HCT116 (cell line): ENCODE results near the gene AP1M1. TPM values are rescaled to one million over a fixed set of nuclear protein-coding genes. Genes with fewer than 3 reads are reported as not detected.
"Not testable (repeated sequence)": the region's sequence is repeated elsewhere in the genome, so short reads cannot be mapped to it uniquely, and the experiment has no call there.

Experiments
- ATAC-seq: fragments of 200-7000 bp; cut with Tn5 transposase; 2 replicates; pipeline ENCODE4 v1.9.1; 2020; ENCODE audit warnings: mild to moderate bottlenecking, moderate library complexity
- BruUV-seq: library from RNA; stranded (reverse); fragments of 400-500 nt; replicated peaks from 2 replicates; lab custom pipeline; 2021; lab: Mats Ljungman, UMichigan
- CTCF ChIA-PET: fragments of 300-600 bp; sonication (Branson Sonifier 250); formaldehyde crosslinking; loops from one replicate; lab custom pipeline; 2021; ENCODE audit warnings: antibody characterized with exemption; lab: Charles Lee
- POLR2A ChIA-PET: fragments of 300-600, 350-600 bp; sonication (Branson Sonifier 250); formaldehyde crosslinking; loops from one replicate; lab custom pipeline; 2021; ENCODE audit warnings: antibody characterized with exemption; lab: Charles Lee
- RAD21 ChIA-PET, 2 experiments: fragments of 300-600 bp; sonication (Branson Sonifier 250); formaldehyde crosslinking; loops; one replicate each; lab custom pipeline; 2023; ENCODE audit warnings: low total read pairs in 2 of 2; ENCODE audit not compliant: uncharacterized antibody in 2 of 2, unreplicated experiment in 2 of 2, low non-redundant PET in 1 of 2; lab: Charles Lee
- DNase-seq: peaks from one replicate; pipeline ENCODE4 v3.0.0-alpha.2; 2010; ENCODE audit warnings: low read depth, low spot score
- H2AFZ ChIP-seq: fragments of 200-600 bp; shearing (Covaris generic), sonication (generic); 2 replicates; pipeline ENCODE4 v1.6.1; 2017; ENCODE audit warnings: low read depth, mixed run types, mixed read lengths, antibody characterized with exemption, low read length; ENCODE audit not compliant: poor library complexity, severe bottlenecking
- H3K27ac ChIP-seq: 2 replicates; pipeline ENCODE4 v1.5.1; 2012; ENCODE audit warnings: low read depth, low read length
- H3K27me3 ChIP-seq: fragments of 200-600 bp; sonication (generic); 2 replicates; pipeline ENCODE4 v1.6.1; 2016; ENCODE audit warnings: mixed run types, low read length, mixed read lengths; ENCODE audit not compliant: insufficient read depth
- H3K36me3 ChIP-seq, 2 experiments: fragments of 200-500 bp in 1 of 2; fragments of 200-600 bp in 1 of 2; sonication (Bioruptor generic) in 1 of 2; sonication (generic) in 1 of 2; 2 replicates each; pipeline versions ENCODE4 v1.5.1 to v1.6.1; 2014 to 2016; ENCODE audit warnings: low read length in 2 of 2, inconsistent platforms in 1 of 2, mixed read lengths in 1 of 2, mixed run types in 1 of 2; ENCODE audit not compliant: insufficient read depth in 2 of 2, control insufficient read depth in 1 of 2
- H3K4me1 ChIP-seq, 2 experiments: fragments of 200-600 bp in 1 of 2; sonication (generic) in 1 of 2; 2 replicates each; pipeline versions ENCODE4 v1.5.1 to v1.6.1; 2012 to 2017; ENCODE audit warnings: low read length in 2 of 2, inconsistent platforms in 1 of 2, mild to moderate bottlenecking in 1 of 2, mixed read lengths in 1 of 2, mixed run types in 1 of 2, moderate library complexity in 1 of 2; ENCODE audit not compliant: insufficient read depth in 2 of 2, control insufficient read depth in 1 of 2
- H3K4me2 ChIP-seq: fragments of 200-600 bp; sonication (generic); 2 replicates; pipeline ENCODE4 v1.6.1; 2017; ENCODE audit warnings: mixed run types, low read length, mixed read lengths
- H3K4me3 ChIP-seq, 2 experiments: fragments of 200-600 bp in 1 of 2; sonication (generic) in 1 of 2; replicated peaks in 1 of 2; 2 replicates each; pipeline ENCODE4 v1.5.1; 2011 to 2016; ENCODE audit warnings: low read length in 2 of 2, control low read depth in 1 of 2, low read depth in 1 of 2, mild to moderate bottlenecking in 1 of 2, mixed read lengths in 1 of 2, mixed run types in 1 of 2
- H3K79me2 ChIP-seq: fragments of 200-600 bp; sonication (generic); 2 replicates; pipeline ENCODE4 v1.6.1; 2017; ENCODE audit warnings: mild to moderate bottlenecking, mixed run types, low read length, moderate library complexity, mixed read lengths; ENCODE audit not compliant: insufficient read depth
- H3K9ac ChIP-seq: fragments of 200-600 bp; sonication (generic); 2 replicates; pipeline ENCODE4 v1.6.1; 2016; ENCODE audit warnings: low read length, mixed read lengths
- H3K9me2 ChIP-seq: fragments of 200-600 bp; sonication (generic), shearing (Covaris generic); 2 replicates; pipeline ENCODE4 v1.6.1; 2017; ENCODE audit warnings: mixed run types, mild to moderate bottlenecking, moderate library complexity; ENCODE audit not compliant: insufficient read depth
- H3K9me3 ChIP-seq, 2 experiments: fragments of 200-500 bp in 1 of 2; fragments of 200-600 bp in 1 of 2; sonication (Bioruptor generic) in 1 of 2; sonication (generic) in 1 of 2; 2 replicates each; pipeline ENCODE4 v1.6.1; 2014 to 2017; ENCODE audit warnings: low read length in 2 of 2, mixed read lengths in 2 of 2, inconsistent platforms in 1 of 2, low read depth in 1 of 2, mild to moderate bottlenecking in 1 of 2, mixed run types in 1 of 2, moderate library complexity in 1 of 2; ENCODE audit not compliant: control insufficient read depth in 1 of 2, insufficient read depth in 1 of 2
- H4K20me1 ChIP-seq: fragments of 200-600 bp; sonication (generic), shearing (Covaris generic); 2 replicates; pipeline ENCODE4 v1.6.1; 2017; ENCODE audit warnings: mixed run types, mild to moderate bottlenecking, moderate library complexity; ENCODE audit not compliant: insufficient read depth
- CBX3 ChIP-seq: IDR thresholded peaks from 2 replicates; pipeline ENCODE4 v1.6.1; 2012; ENCODE audit warnings: low read depth
- EGR1 ChIP-seq: IDR thresholded peaks from 2 replicates; pipeline ENCODE4 v1.6.1; 2012; ENCODE audit warnings: low read depth
- ELF1 ChIP-seq: IDR thresholded peaks from 2 replicates; pipeline ENCODE4 v1.6.1; 2012; ENCODE audit warnings: low read depth, borderline replicate concordance
- EZH2 ChIP-seq: fragments of 200-600 bp; sonication (generic); IDR thresholded peaks from 2 replicates; pipeline ENCODE4 v1.6.1; 2017; ENCODE audit warnings: antibody characterized with exemption, mixed run types
- FOSL1 ChIP-seq: IDR thresholded peaks from 2 replicates; pipeline ENCODE4 v1.6.1; 2012; ENCODE audit warnings: low read depth
- POLR2A ChIP-seq: IDR thresholded peaks from 2 replicates; pipeline ENCODE4 v1.7.0; 2011; ENCODE audit warnings: borderline replicate concordance; ENCODE audit not compliant: insufficient read depth, insufficient read length; ENCODE audit errors: extremely low read depth
- POLR2AphosphoS5 ChIP-seq: IDR thresholded peaks from 2 replicates; pipeline ENCODE4 v1.6.1; 2011; ENCODE audit warnings: mild to moderate bottlenecking, low read depth, low read length, moderate library complexity
- RAD21 ChIP-seq: IDR thresholded peaks from 2 replicates; pipeline ENCODE4 v1.6.1; 2012; ENCODE audit warnings: low read depth, mild to moderate bottlenecking
- SP1 ChIP-seq: IDR thresholded peaks from 2 replicates; pipeline ENCODE4 v1.6.1; 2012; ENCODE audit warnings: low read depth
- TCF7L2 ChIP-seq: IDR thresholded peaks from 2 replicates; pipeline ENCODE4 v1.7.0; 2011; ENCODE audit warnings: borderline replicate concordance, inconsistent platforms; ENCODE audit not compliant: insufficient read depth, insufficient read length; ENCODE audit errors: extremely low read depth
- YY1 ChIP-seq: IDR thresholded peaks from 2 replicates; pipeline ENCODE4 v1.6.1; 2011; ENCODE audit warnings: low read length, low read depth, moderate library complexity, mild to moderate bottlenecking; ENCODE audit not compliant: insufficient replicate concordance; ENCODE audit errors: extremely low read depth
- ZFX ChIP-seq: fragments of 450-650 bp; IDR thresholded peaks from 2 replicates; pipeline ENCODE4 v1.6.1; 2017
- ZNF274 ChIP-seq: fragments of 200-500 bp; sonication (Bioruptor generic); IDR thresholded peaks from 2 replicates; pipeline ENCODE4 v1.6.1; 2014; ENCODE audit warnings: mild to moderate bottlenecking, low read depth, low read length, inconsistent platforms
- intact Hi-C: fragments of 100-400 bp; cut with micrococcal nuclease; formaldehyde crosslinking; loops from 2 replicates; pipeline ENCODE4 v1.10.0; 2022
- total RNA-seq: library from RNA; stranded (reverse); gene quantifications from one replicate; pipeline ENCODE4 v1.2.1, GENCODE V29; 2021; ENCODE audit not compliant: unreplicated experiment
- TF ChIP-seq, protein P1 (sequence below): IDR thresholded peaks from 2 replicates; pipeline ENCODE4 v1.6.1; 2012; ENCODE audit warnings: low read depth
- TF ChIP-seq, protein P2 (sequence below), 3 experiments: fragments of 200-600 bp in 1 of 3; sonication (generic) in 1 of 3; IDR thresholded peaks in 2 of 3; conservative IDR thresholded peaks in 1 of 3; 2 replicates each; pipeline ENCODE4 v1.5.1; 2012 to 2017; ENCODE audit warnings: low read depth in 2 of 3, low read length in 2 of 3, antibody characterized with exemption in 1 of 3, borderline replicate concordance in 1 of 3, control low read depth in 1 of 3, mild to moderate bottlenecking in 1 of 3, mixed read lengths in 1 of 3, mixed run types in 1 of 3, moderate library complexity in 1 of 3; ENCODE audit not compliant: insufficient read depth in 1 of 3
- TF ChIP-seq, protein P3 (sequence below): IDR thresholded peaks from 2 replicates; pipeline ENCODE4 v1.6.1; 2012
- TF ChIP-seq, protein P4 (sequence below): IDR thresholded peaks from 2 replicates; pipeline ENCODE4 v1.6.1; 2012

Gene AP1M1
- total RNA-seq, 1 experiment from 2014 or later, result 50.0 TPM

DNA sequence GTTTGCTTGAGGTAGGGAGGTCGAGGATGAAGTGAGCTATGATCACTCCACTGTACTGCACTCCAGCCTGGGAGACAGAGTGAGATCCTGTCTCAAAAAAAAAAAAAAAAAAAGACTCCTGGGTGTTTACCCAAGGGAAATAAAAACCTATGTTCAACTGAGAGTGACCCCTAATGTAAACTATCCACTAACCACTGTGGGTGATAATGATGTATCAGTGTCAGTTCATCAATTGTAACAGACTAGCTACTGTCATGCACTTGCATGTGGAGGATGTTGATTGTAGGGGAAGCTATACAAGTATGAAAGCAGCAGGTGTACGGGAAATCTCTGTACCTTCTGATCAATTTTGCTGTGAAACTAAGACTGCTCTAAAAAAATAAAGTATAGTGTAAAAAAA lies 21.8 kb upstream of the AP1M1 start:
- H3K27ac ChIP-seq, result no peak overlapping the region
- H4K20me1 ChIP-seq, result no peaks in the 10 kb centered on the region
- no peak overlapping the region for H2AFZ ChIP-seq
- H3K9ac ChIP-seq, result no peak overlapping the region
- H3K4me2 ChIP-seq, result no peak overlapping the region
- H3K4me1 ChIP-seq, result peaks cover 7 to 27% of the 10 kb centered on the region in 2 experiments; a peak in 3 of 4 replicates
- no peak overlapping the region for H3K4me3 ChIP-seq
- ChIA-PET RAD21 (no interaction called here), CTCF (no interaction called here), POLR2A (no interaction called here)
- no peaks in the 10 kb centered on the region for H3K79me2 ChIP-seq
- ATAC-seq (no peak), DNase-seq (no peak)
- TF ChIP-seq RAD21, result no peak
- TF ChIP-seq, protein P1, sequence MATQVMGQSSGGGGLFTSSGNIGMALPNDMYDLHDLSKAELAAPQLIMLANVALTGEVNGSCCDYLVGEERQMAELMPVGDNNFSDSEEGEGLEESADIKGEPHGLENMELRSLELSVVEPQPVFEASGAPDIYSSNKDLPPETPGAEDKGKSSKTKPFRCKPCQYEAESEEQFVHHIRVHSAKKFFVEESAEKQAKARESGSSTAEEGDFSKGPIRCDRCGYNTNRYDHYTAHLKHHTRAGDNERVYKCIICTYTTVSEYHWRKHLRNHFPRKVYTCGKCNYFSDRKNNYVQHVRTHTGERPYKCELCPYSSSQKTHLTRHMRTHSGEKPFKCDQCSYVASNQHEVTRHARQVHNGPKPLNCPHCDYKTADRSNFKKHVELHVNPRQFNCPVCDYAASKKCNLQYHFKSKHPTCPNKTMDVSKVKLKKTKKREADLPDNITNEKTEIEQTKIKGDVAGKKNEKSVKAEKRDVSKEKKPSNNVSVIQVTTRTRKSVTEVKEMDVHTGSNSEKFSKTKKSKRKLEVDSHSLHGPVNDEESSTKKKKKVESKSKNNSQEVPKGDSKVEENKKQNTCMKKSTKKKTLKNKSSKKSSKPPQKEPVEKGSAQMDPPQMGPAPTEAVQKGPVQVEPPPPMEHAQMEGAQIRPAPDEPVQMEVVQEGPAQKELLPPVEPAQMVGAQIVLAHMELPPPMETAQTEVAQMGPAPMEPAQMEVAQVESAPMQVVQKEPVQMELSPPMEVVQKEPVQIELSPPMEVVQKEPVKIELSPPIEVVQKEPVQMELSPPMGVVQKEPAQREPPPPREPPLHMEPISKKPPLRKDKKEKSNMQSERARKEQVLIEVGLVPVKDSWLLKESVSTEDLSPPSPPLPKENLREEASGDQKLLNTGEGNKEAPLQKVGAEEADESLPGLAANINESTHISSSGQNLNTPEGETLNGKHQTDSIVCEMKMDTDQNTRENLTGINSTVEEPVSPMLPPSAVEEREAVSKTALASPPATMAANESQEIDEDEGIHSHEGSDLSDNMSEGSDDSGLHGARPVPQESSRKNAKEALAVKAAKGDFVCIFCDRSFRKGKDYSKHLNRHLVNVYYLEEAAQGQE, result no peak
- no peak for TF ChIP-seq POLR2A
- no peak for TF ChIP-seq EZH2
- TF ChIP-seq, protein P2, sequence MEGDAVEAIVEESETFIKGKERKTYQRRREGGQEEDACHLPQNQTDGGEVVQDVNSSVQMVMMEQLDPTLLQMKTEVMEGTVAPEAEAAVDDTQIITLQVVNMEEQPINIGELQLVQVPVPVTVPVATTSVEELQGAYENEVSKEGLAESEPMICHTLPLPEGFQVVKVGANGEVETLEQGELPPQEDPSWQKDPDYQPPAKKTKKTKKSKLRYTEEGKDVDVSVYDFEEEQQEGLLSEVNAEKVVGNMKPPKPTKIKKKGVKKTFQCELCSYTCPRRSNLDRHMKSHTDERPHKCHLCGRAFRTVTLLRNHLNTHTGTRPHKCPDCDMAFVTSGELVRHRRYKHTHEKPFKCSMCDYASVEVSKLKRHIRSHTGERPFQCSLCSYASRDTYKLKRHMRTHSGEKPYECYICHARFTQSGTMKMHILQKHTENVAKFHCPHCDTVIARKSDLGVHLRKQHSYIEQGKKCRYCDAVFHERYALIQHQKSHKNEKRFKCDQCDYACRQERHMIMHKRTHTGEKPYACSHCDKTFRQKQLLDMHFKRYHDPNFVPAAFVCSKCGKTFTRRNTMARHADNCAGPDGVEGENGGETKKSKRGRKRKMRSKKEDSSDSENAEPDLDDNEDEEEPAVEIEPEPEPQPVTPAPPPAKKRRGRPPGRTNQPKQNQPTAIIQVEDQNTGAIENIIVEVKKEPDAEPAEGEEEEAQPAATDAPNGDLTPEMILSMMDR (IDR thresholded peaks at IDR 0.05 in 2 of 3, conservative IDR thresholded peaks at IDR 0.05 in 1 of 3; ENCODE audit: borderline replicate concordance in 1 of 3, insufficient read depth in 1 of 3, low read depth in 2 of 3, low read length in 2 of 3), result no peak
- no peak for TF ChIP-seq SP1
- TF ChIP-seq ZNF274, result no peak
- no peak for TF ChIP-seq ELF1
- TF ChIP-seq, protein P3, sequence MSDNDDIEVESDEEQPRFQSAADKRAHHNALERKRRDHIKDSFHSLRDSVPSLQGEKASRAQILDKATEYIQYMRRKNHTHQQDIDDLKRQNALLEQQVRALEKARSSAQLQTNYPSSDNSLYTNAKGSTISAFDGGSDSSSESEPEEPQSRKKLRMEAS, result no peak
- TF ChIP-seq, protein P4, sequence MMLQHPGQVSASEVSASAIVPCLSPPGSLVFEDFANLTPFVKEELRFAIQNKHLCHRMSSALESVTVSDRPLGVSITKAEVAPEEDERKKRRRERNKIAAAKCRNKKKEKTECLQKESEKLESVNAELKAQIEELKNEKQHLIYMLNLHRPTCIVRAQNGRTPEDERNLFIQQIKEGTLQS, result no peak
- no peak for TF ChIP-seq POLR2AphosphoS5
- TF ChIP-seq YY1, result no peak
- no peak for TF ChIP-seq TCF7L2
- TF ChIP-seq EGR1, result no peak
- TF ChIP-seq FOSL1, result no peak
- no peak for TF ChIP-seq CBX3
- TF ChIP-seq ZFX, result no peak
- peaks cover 3 to 5% of the 10 kb centered on the region in 2 experiments; a peak in 2 of 4 replicates for H3K9me3 ChIP-seq
- no peaks in the 10 kb centered on the region for H3K27me3 ChIP-seq
- H3K9me2 ChIP-seq, result no peaks in the 10 kb centered on the region
- intact Hi-C loops, result no loop called here
- H3K36me3 ChIP-seq, result no peaks in the 10 kb centered on the region
- BruUV-seq, result no TSS peak

DNA sequence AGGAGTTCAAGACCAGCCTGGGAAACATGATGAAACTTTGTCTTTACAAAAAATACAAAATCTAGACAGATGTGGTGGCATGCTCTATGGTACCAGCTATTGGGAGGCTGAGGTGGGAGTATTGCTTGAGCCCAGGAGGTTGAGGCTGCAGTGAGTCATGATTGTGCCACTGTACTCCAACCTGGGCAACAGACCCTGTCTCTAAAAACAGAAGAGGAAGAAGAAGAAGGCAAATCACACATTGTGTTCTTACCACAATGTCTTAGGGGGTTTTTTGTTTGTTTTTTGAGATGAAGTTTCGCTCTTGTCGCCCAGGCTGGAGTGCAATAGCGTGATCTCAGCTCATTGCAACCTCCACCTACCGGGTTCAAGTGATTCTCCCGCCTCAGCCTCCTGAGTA lies 18.8 kb upstream of the AP1M1 start:
- intact Hi-C loops, RAD21 ChIA-PET: not testable (repeated sequence)

More for the DNA sequence above, 18.8 kb upstream of the AP1M1 start:
- H3K9me3 ChIP-seq, H3K4me2 ChIP-seq, H3K27me3 ChIP-seq, CTCF ChIA-PET, DNase-seq, BruUV-seq, H3K9me2 ChIP-seq, H3K79me2 ChIP-seq, H4K20me1 ChIP-seq, H3K27ac ChIP-seq, H3K36me3 ChIP-seq, H2AFZ ChIP-seq, ATAC-seq, H3K4me3 ChIP-seq, H3K9ac ChIP-seq: not testable (repeated sequence)
- POLR2A ChIA-PET, result interaction anchor here (1.8 kb wide), 1 partner anchor 17 kb away, joined by 8 read pairs; no protein-coding TSS in a partner anchor
- H3K4me1 ChIP-seq, result peaks cover 10 to 28% of the 10 kb centered on the region in 2 experiments
